Smooth muscle cell (in vitro differentiated cells): ENCODE results near the gene ADAMTS16. TPM values are rescaled to one million over a fixed set of nuclear protein-coding genes. Genes with fewer than 3 reads are reported as not detected.

Experiments
- DNase-seq: peaks from one replicate; lab custom pipeline; 2025; ENCODE audit not compliant: unreplicated experiment; lab: John Stamatoyannopoulos, UW
- H2AFZ ChIP-seq: fragments of 200-600 bp; sonication (generic); 2 replicates; pipeline ENCODE4 v1.6.0; 2016; ENCODE audit warnings: antibody characterized with exemption, low read depth, mild to moderate bottlenecking
- H3F3A ChIP-seq: fragments of 200-600 bp; sonication (generic); 2 replicates; pipeline ENCODE4 v1.6.0; 2017; ENCODE audit warnings: antibody characterized with exemption, low read depth
- H3K27ac ChIP-seq: fragments of 200-600 bp; sonication (generic); 2 replicates; pipeline ENCODE4 v1.5.1; 2016; ENCODE audit warnings: low read depth, mild to moderate bottlenecking
- H3K27me3 ChIP-seq: fragments of 200-600 bp; sonication (generic); 2 replicates; pipeline ENCODE4 v1.6.1; 2016; ENCODE audit warnings: low read depth, mild to moderate bottlenecking
- H3K36me3 ChIP-seq: fragments of 200-600 bp; sonication (generic); 2 replicates; pipeline ENCODE4 v1.5.1; 2016; ENCODE audit warnings: low read depth
- H3K4me1 ChIP-seq: fragments of 200-600 bp; sonication (generic); 2 replicates; pipeline ENCODE4 v1.5.1; 2016; ENCODE audit warnings: low read depth
- H3K4me2 ChIP-seq: fragments of 200-600 bp; sonication (generic); 2 replicates; pipeline ENCODE4 v1.6.0; 2016; ENCODE audit warnings: mild to moderate bottlenecking
- H3K4me3 ChIP-seq: fragments of 200-600 bp; sonication (generic); 2 replicates; pipeline ENCODE4 v1.5.1; 2016; ENCODE audit warnings: mild to moderate bottlenecking
- H3K79me2 ChIP-seq: fragments of 200-600 bp; sonication (generic); 2 replicates; pipeline ENCODE4 v1.6.0; 2016; ENCODE audit warnings: low read depth, mild to moderate bottlenecking
- H3K9ac ChIP-seq: fragments of 200-600 bp; sonication (generic); 2 replicates; pipeline ENCODE4 v1.6.0; 2016; ENCODE audit warnings: low read depth
- H3K9me3 ChIP-seq: fragments of 200-600 bp; sonication (generic); replicated peaks from 2 replicates; pipeline ENCODE4 v1.5.1; 2016; ENCODE audit warnings: low read depth
- H4K20me1 ChIP-seq: fragments of 200-600 bp; sonication (generic); 2 replicates; pipeline ENCODE4 v1.6.0; 2016; ENCODE audit warnings: low read depth
- WGBS: methylation state at CpG from one replicate; pipeline ENCODE4 v1.1.7; 2016; ENCODE audit warnings: low lambda C conversion rate; 5-methylcytosine and 5-hydroxymethylcytosine counted together
- polyA plus RNA-seq: library from polyadenylated mRNA; unstranded; fragments of >200 nt; fragmentation: Nextera tagmentation; extraction: Ambion mirVana; gene quantifications from 2 replicates; pipeline ENCODE4 v1.2.1, GENCODE V29; 2016
- total RNA-seq: library from RNA; depleted of rRNA; stranded (reverse); fragments of >200 nt; gene quantifications from 2 replicates; pipeline ENCODE4 v1.2.3, GENCODE V29; 2014
- TF ChIP-seq, protein P1 (sequence below): fragments of 200-600 bp; sonication (generic); IDR thresholded peaks from 2 replicates; pipeline ENCODE4 v1.5.1; 2017; ENCODE audit warnings: borderline replicate concordance, mild to moderate bottlenecking, antibody characterized with exemption; ENCODE audit not compliant: insufficient read depth, poor library complexity, severe bottlenecking

ADAMTS16 gene
- total and polyA plus RNA-seq, 2 experiments from 2014 or later: 4.7 to 6.2 TPM

DNA sequence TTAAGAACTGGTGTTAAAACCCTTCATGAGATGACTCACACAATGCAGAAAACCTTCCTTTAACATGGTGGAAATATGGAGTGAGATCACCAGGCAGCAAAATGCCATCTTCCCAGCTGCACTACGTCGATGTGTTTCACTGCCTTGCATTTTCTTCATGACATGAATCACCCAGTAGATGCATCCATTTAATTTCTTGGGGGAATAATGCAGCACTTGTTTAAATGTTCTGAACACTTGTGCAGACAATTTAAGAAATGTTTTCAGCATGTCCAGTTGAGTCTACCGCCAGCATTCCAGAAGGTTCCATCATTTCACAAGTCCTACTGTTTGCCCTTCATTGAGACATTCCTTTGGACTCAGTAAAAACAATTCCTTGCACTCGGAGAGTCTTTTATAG is 81.6 kb downstream of the ADAMTS16 start:
- Histone ChIP-seq H3K4me2 (no peak overlapping the region), H3K9me3 (no peaks in the 10 kb centered on the region), H3K27ac (no peak overlapping the region), H4K20me1 (no peaks in the 10 kb centered on the region), H3F3A (no peaks in the 10 kb centered on the region), H3K4me3 (no peak overlapping the region), H3K36me3 (no peaks in the 10 kb centered on the region), H3K79me2 (no peaks in the 10 kb centered on the region), H3K4me1 (no peaks in the 10 kb centered on the region), H2AFZ (no peak overlapping the region), H3K9ac (no peak overlapping the region), H3K27me3 (no peaks in the 10 kb centered on the region)
- no peak for DNase-seq
- 56% methylated on average over 4 of the region's 4 CpGs for WGBS
- TF ChIP-seq, protein P1, sequence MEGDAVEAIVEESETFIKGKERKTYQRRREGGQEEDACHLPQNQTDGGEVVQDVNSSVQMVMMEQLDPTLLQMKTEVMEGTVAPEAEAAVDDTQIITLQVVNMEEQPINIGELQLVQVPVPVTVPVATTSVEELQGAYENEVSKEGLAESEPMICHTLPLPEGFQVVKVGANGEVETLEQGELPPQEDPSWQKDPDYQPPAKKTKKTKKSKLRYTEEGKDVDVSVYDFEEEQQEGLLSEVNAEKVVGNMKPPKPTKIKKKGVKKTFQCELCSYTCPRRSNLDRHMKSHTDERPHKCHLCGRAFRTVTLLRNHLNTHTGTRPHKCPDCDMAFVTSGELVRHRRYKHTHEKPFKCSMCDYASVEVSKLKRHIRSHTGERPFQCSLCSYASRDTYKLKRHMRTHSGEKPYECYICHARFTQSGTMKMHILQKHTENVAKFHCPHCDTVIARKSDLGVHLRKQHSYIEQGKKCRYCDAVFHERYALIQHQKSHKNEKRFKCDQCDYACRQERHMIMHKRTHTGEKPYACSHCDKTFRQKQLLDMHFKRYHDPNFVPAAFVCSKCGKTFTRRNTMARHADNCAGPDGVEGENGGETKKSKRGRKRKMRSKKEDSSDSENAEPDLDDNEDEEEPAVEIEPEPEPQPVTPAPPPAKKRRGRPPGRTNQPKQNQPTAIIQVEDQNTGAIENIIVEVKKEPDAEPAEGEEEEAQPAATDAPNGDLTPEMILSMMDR: no peak

DNA sequence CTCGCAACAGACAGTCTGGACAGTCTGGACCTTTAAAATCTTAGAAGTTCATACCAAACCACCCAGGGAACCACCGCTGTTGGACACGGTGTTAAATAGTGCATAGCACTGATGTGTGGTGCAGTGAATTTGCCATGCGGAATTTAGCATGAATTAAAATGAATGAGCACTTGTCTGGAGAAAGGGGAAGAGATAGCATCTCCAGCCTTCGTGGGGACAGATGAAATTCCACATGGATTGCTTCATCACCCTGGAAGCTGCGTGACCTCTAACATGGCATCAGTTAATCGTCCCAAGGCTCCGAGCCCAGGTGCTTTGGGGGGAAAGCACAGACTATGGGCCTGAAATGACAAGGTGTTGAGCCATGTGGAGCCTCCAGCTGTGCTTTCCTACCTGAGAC is 91.4 kb downstream of the ADAMTS16 start:
- H3K4me2 ChIP-seq: no peak overlapping the region
- WGBS: 54% methylated on average over 8 of the region's 8 CpGs
- no peaks in the 10 kb centered on the region for H3F3A ChIP-seq
- no peaks in the 10 kb centered on the region for H4K20me1 ChIP-seq
- no peaks in the 10 kb centered on the region for H3K79me2 ChIP-seq
- no peaks in the 10 kb centered on the region for H3K4me1 ChIP-seq
- H3K4me3 ChIP-seq: no peak overlapping the region
- H3K9me3 ChIP-seq: no peaks in the 10 kb centered on the region
- no peak overlapping the region for H3K27ac ChIP-seq
- H3K27me3 ChIP-seq: no peaks in the 10 kb centered on the region
- no peak for DNase-seq
- H3K9ac ChIP-seq: no peak overlapping the region
- no peaks in the 10 kb centered on the region for H3K36me3 ChIP-seq
- no peak overlapping the region for H2AFZ ChIP-seq
- TF ChIP-seq, protein P1: no peak

DNA sequence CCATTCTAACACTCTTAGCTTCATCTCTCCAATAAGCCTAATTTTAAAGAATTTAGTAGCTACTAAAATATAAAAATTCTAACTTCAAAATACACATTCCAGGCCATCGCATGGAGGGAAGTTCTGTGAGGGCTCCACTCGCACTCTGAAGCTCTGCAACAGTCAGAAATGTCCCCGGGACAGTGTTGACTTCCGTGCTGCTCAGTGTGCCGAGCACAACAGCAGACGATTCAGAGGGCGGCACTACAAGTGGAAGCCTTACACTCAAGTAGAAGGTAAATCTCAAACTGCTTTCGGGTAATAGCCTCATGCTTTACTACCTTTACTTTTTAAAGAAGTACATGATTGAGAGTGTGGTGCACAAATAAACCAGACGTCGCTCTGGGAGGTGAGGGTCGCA is 94.8 kb downstream of the ADAMTS16 start:
- WGBS: 91% methylated on average over 11 of the region's 11 CpGs
- H3K4me2 ChIP-seq: no peak overlapping the region
- DNase-seq: no peak
- H3K36me3 ChIP-seq: no peaks in the 10 kb centered on the region
- no peaks in the 10 kb centered on the region for H3F3A ChIP-seq
- TF ChIP-seq, protein P1: no peak
- H3K79me2 ChIP-seq: no peaks in the 10 kb centered on the region
- no peak overlapping the region for H3K27ac ChIP-seq
- H3K9ac ChIP-seq: no peak overlapping the region
- H3K4me1 ChIP-seq: no peaks in the 10 kb centered on the region
- no peaks in the 10 kb centered on the region for H3K9me3 ChIP-seq
- H3K27me3 ChIP-seq: no peaks in the 10 kb centered on the region
- H3K4me3 ChIP-seq: no peak overlapping the region
- H4K20me1 ChIP-seq: no peaks in the 10 kb centered on the region
- no peak overlapping the region for H2AFZ ChIP-seq

DNA sequence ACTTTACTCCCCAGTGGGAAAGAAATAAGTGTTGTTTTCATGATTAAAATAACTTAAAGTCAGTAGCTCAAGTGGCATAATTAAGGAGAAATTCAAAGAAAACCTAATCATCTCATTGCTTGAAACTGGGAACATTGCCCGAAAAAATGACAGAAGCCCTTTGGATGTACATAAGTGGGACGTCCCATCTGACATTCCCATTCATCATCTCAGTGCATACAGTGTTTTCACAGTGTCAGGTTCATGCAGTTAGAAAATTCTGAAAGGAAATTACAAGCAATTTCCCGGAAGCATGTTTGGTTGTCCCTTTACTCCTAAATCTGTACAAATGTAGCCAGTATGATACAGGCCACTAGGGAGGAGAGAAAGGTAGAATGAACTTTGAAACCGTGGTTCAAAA is 95.6 kb downstream of the ADAMTS16 start:
- Histone ChIP-seq H3K4me3 (no peak overlapping the region), H2AFZ (no peak overlapping the region), H3K4me2 (no peak overlapping the region), H3K9me3 (no peaks in the 10 kb centered on the region), H3K9ac (no peak overlapping the region), H4K20me1 (no peaks in the 10 kb centered on the region), H3K27ac (no peak overlapping the region), H3K36me3 (no peaks in the 10 kb centered on the region), H3K27me3 (no peaks in the 10 kb centered on the region), H3F3A (no peaks in the 10 kb centered on the region), H3K79me2 (no peaks in the 10 kb centered on the region), H3K4me1 (no peaks in the 10 kb centered on the region)
- TF ChIP-seq, protein P1: no peak
- DNase-seq: no peak
- WGBS: 92% methylated on average over 4 of the region's 4 CpGs
